MM.1S (cell line): ENCODE results near the gene STK32C.

Experiments used
- DNase-seq: peaks from one replicate; pipeline ENCODE4 v3.0.0-alpha.2; 2015
- H2AFZ ChIP-seq: fragments of 300-600 bp; sonication (generic); 2 replicates; pipeline ENCODE4 v1.6.0; 2016; ENCODE audit warnings: antibody characterized with exemption, low read length
- H3F3A ChIP-seq: fragments of 300-600 bp; sonication (generic); 2 replicates; pipeline ENCODE4 v1.6.1; 2016; ENCODE audit warnings: mild to moderate bottlenecking, antibody characterized with exemption, low read length, moderate library complexity, mixed read lengths; ENCODE audit not compliant: insufficient read depth
- H3K27ac ChIP-seq: fragments of 300-600 bp; sonication (generic); 2 replicates; pipeline ENCODE4 v1.5.1; 2016; ENCODE audit warnings: mild to moderate bottlenecking, low read length
- H3K27me3 ChIP-seq: fragments of 300-600 bp; sonication (generic); replicated peaks from 2 replicates; pipeline ENCODE4 v1.6.0; 2016; ENCODE audit warnings: low read length; ENCODE audit not compliant: insufficient read depth
- H3K36me3 ChIP-seq: fragments of 300-600 bp; sonication (generic); replicated peaks from 2 replicates; pipeline ENCODE4 v1.6.1; 2016; ENCODE audit warnings: mild to moderate bottlenecking, low read length, mixed read lengths; ENCODE audit not compliant: insufficient read depth
- H3K4me1 ChIP-seq: fragments of 300-600 bp; sonication (generic); 2 replicates; pipeline ENCODE4 v1.6.1; 2016; ENCODE audit warnings: low read length, mixed read lengths
- H3K4me2 ChIP-seq: fragments of 300-600 bp; sonication (generic); 2 replicates; pipeline ENCODE4 v1.6.0; 2016; ENCODE audit warnings: low read depth, low read length
- H3K4me3 ChIP-seq: fragments of 300-600 bp; sonication (generic); 2 replicates; pipeline ENCODE4 v1.5.1; 2016; ENCODE audit warnings: low read length, mixed read lengths
- H3K79me2 ChIP-seq: fragments of 300-600 bp; sonication (generic); 2 replicates; pipeline ENCODE4 v1.6.1; 2016; ENCODE audit warnings: mixed run types, low read length, mixed read lengths
- H3K9ac ChIP-seq: fragments of 300-600 bp; sonication (generic); 2 replicates; pipeline ENCODE4 v1.6.1; 2016; ENCODE audit warnings: low read length, mixed read lengths
- H3K9me2 ChIP-seq: fragments of 300-600 bp; sonication (generic); replicated peaks from 2 replicates; pipeline ENCODE4 v1.6.1; 2016; ENCODE audit warnings: mild to moderate bottlenecking, low read length, mixed read lengths; ENCODE audit not compliant: insufficient read depth
- H3K9me3 ChIP-seq: fragments of 300-600 bp; sonication (generic); replicated peaks from 2 replicates; pipeline ENCODE4 v1.6.1; 2016; ENCODE audit warnings: mild to moderate bottlenecking, low read length, mixed read lengths; ENCODE audit not compliant: insufficient read depth
- H4K20me1 ChIP-seq: fragments of 300-600 bp; sonication (generic); 2 replicates; pipeline ENCODE4 v1.6.1; 2016; ENCODE audit warnings: mild to moderate bottlenecking, low read length, moderate library complexity, mixed read lengths; ENCODE audit not compliant: insufficient read depth
- CTCF ChIP-seq: fragments of 300-600 bp; sonication (generic); IDR thresholded peaks from 2 replicates; pipeline ENCODE4 v1.5.1; 2016; ENCODE audit warnings: antibody characterized with exemption, low read length, mixed read lengths
- EZH2 ChIP-seq: fragments of 300-600 bp; sonication (generic); optimal IDR thresholded peaks from 2 replicates; pipeline ENCODE3; 2017; ENCODE audit warnings: low read depth, mild to moderate bottlenecking, antibody characterized with exemption, low read length, mixed read lengths
- EZH2phosphoT487 ChIP-seq: fragments of 300-600 bp; sonication (generic); IDR thresholded peaks from 2 replicates; pipeline ENCODE4 v1.6.1; 2018; ENCODE audit warnings: antibody characterized with exemption, low read length

The STK32C gene

GRCh38 chr10:132291826-132292225 is 15.9 kb downstream of the STK32C start:
- no peak overlapping the region for H3K4me2 ChIP-seq
- no peak for DNase-seq
- TF ChIP-seq CTCF = no peak
- TF ChIP-seq EZH2 = no peak
- TF ChIP-seq EZH2phosphoT487 = no peak
- H3K27me3 ChIP-seq = no peaks in the 10 kb centered on the region
- H3K27ac ChIP-seq = no peak overlapping the region
- H3K4me3 ChIP-seq = no peak overlapping the region
- H4K20me1 ChIP-seq = no peaks in the 10 kb centered on the region
- H3K36me3 ChIP-seq = no peaks in the 10 kb centered on the region
- H3K79me2 ChIP-seq = peaks cover 62% of the 10 kb centered on the region
- H3K9me2 ChIP-seq = no peaks in the 10 kb centered on the region
- no peaks in the 10 kb centered on the region for H3K4me1 ChIP-seq
- H3F3A ChIP-seq = no peaks in the 10 kb centered on the region
- no peak overlapping the region for H3K9ac ChIP-seq
- no peaks in the 10 kb centered on the region for H3K9me3 ChIP-seq
- H2AFZ ChIP-seq = no peak overlapping the region

- Histone ChIP-seq H3K4me3 (no peak overlapping the region), H3K4me2 (no peak overlapping the region), H3K36me3 (no peaks in the 10 kb centered on the region), H3K27ac (no peak overlapping the region), H3K9me3 (no peaks in the 10 kb centered on the region), H3K79me2 (peaks cover 52% of the 10 kb centered on the region), H3K9me2 (no peaks in the 10 kb centered on the region), H2AFZ (no peak overlapping the region), H4K20me1 (no peaks in the 10 kb centered on the region), H3K9ac (no peak overlapping the region), H3F3A (no peaks in the 10 kb centered on the region), H3K4me1 (no peaks in the 10 kb centered on the region), H3K27me3 (no peaks in the 10 kb centered on the region)
- no peak for DNase-seq
- TF ChIP-seq EZH2 (no peak), CTCF (no peak), EZH2phosphoT487 (no peak)
Measured at GRCh38 chr10:132290631-132291030, 17.1 kb downstream of the STK32C start.

GRCh38 chr10:132289439-132289838 is 18.3 kb downstream of the STK32C start:
- peaks cover 48% of the 10 kb centered on the region for H3K79me2 ChIP-seq
- H3K4me2 ChIP-seq = no peak overlapping the region
- H3K4me1 ChIP-seq = no peaks in the 10 kb centered on the region
- no peak overlapping the region for H3K27ac ChIP-seq
- no peak overlapping the region for H3K4me3 ChIP-seq
- no peak for DNase-seq
- no peaks in the 10 kb centered on the region for H3F3A ChIP-seq
- no peak overlapping the region for H3K9ac ChIP-seq
- no peaks in the 10 kb centered on the region for H4K20me1 ChIP-seq
- no peaks in the 10 kb centered on the region for H3K27me3 ChIP-seq
- no peaks in the 10 kb centered on the region for H3K36me3 ChIP-seq
- no peaks in the 10 kb centered on the region for H3K9me2 ChIP-seq
- TF ChIP-seq EZH2 (no peak), EZH2phosphoT487 (no peak)
- no peaks in the 10 kb centered on the region for H3K9me3 ChIP-seq
- no peak overlapping the region for H2AFZ ChIP-seq

GRCh38 chr10:132283604-132284382 is 24.0 kb downstream of the STK32C start:
- no peaks in the 10 kb centered on the region for H3K4me1 ChIP-seq
- no peak overlapping the region for H3K4me2 ChIP-seq
- H3K9me2 ChIP-seq = no peaks in the 10 kb centered on the region
- H3K9ac ChIP-seq = no peak overlapping the region
- no peak overlapping the region for H3K4me3 ChIP-seq
- no peaks in the 10 kb centered on the region for H3F3A ChIP-seq
- no peaks in the 10 kb centered on the region for H3K36me3 ChIP-seq
- H3K27me3 ChIP-seq = no peaks in the 10 kb centered on the region
- H3K9me3 ChIP-seq = no peaks in the 10 kb centered on the region
- no peak overlapping the region for H2AFZ ChIP-seq
- no peak overlapping the region for H3K27ac ChIP-seq
- DNase-seq = no peak
- H3K79me2 ChIP-seq = peaks cover 42% of the 10 kb centered on the region
- H4K20me1 ChIP-seq = no peaks in the 10 kb centered on the region
- TF ChIP-seq EZH2phosphoT487 = no peak
- TF ChIP-seq EZH2 = no peak
- TF ChIP-seq CTCF = no peak
